PC-9 (cell line): Measurements from ENCODE around the gene KCNAB2. TPM values are rescaled to one million over a fixed set of nuclear protein-coding genes. Genes with fewer than 3 reads are reported as not detected.
A peak's percentile ranks its signal among the peaks of the same experiment; 100 is the strongest.

Source experiments
- BruUV-seq: library from RNA; stranded (reverse); fragments of 400-500 nt; replicated peaks from 2 replicates; lab custom pipeline; 2021; lab: Mats Ljungman, UMichigan
- CTCF ChIA-PET: fragments of 300-600 bp; sonication (Branson Sonifier 250); formaldehyde crosslinking; loops from one replicate; lab custom pipeline; 2022; ENCODE audit warnings: antibody characterized with exemption; lab: Charles Lee
- POLR2A ChIA-PET: fragments of 300-600 bp; sonication (Branson Sonifier 250); formaldehyde crosslinking; loops from one replicate; lab custom pipeline; 2022; ENCODE audit warnings: antibody characterized with exemption; ENCODE audit not compliant: unreplicated experiment; lab: Charles Lee
- DNase-seq, 2 experiments: peaks; one replicate each; pipeline versions ENCODE4 v3.0.0 to v3.0.0-alpha.2; 2015 to 2022; ENCODE audit warnings: mixed read lengths in 1 of 2
- H2AFZ ChIP-seq: fragments of 200-600 bp; sonication (generic); 2 replicates; pipeline ENCODE4 v1.8.1; 2017; ENCODE audit warnings: antibody characterized with exemption
- H3F3A ChIP-seq: fragments of 200-600 bp; sonication (generic); 2 replicates; pipeline ENCODE4 v1.8.1; 2017; ENCODE audit warnings: antibody characterized with exemption, mild to moderate bottlenecking, low read depth; ENCODE audit not compliant: insufficient read depth
- H3K27ac ChIP-seq: fragments of 200-600 bp; sonication (generic); 2 replicates; pipeline ENCODE4 v1.6.1; 2016; ENCODE audit warnings: mixed run types
- H3K27me3 ChIP-seq: fragments of 200-600 bp; sonication (generic); 2 replicates; pipeline ENCODE4 v1.6.1; 2016; ENCODE audit warnings: low read depth, mixed run types; ENCODE audit not compliant: insufficient read depth
- H3K36me3 ChIP-seq: fragments of 200-600 bp; sonication (generic); 2 replicates; pipeline ENCODE4 v1.6.1; 2016; ENCODE audit warnings: low read depth, mixed run types
- H3K4me1 ChIP-seq: fragments of 200-600 bp; sonication (generic); replicated peaks from 2 replicates; pipeline ENCODE4 v1.6.1; 2016; ENCODE audit warnings: mixed run types; ENCODE audit not compliant: insufficient read depth
- H3K4me2 ChIP-seq: fragments of 200-600 bp; sonication (generic); 2 replicates; pipeline ENCODE4 v1.6.1; 2017; ENCODE audit warnings: mixed run types
- H3K4me3 ChIP-seq: fragments of 200-600 bp; sonication (generic); 2 replicates; pipeline ENCODE4 v1.6.1; 2016; ENCODE audit warnings: mixed run types
- H3K79me2 ChIP-seq: fragments of 200-600 bp; sonication (generic); 2 replicates; pipeline ENCODE4 v1.6.1; 2017; ENCODE audit warnings: low read depth, mixed run types
- H3K9me2 ChIP-seq: fragments of 200-600 bp; sonication (generic); 2 replicates; pipeline ENCODE4 v1.8.1; 2017; ENCODE audit warnings: mild to moderate bottlenecking; ENCODE audit not compliant: insufficient read depth
- H3K9me3 ChIP-seq: fragments of 200-600 bp; sonication (generic); 2 replicates; pipeline ENCODE4 v1.8.1; 2016; ENCODE audit warnings: low read depth; ENCODE audit not compliant: insufficient read depth
- H4K20me1 ChIP-seq: fragments of 200-600 bp; sonication (generic); 2 replicates; pipeline ENCODE4 v1.8.1; 2017; ENCODE audit not compliant: insufficient read depth
- CTCF ChIP-seq: fragments of 200-600 bp; sonication (generic); conservative IDR thresholded peaks from 2 replicates; pipeline ENCODE4 v1.6.1; 2017; ENCODE audit warnings: mixed run types, antibody characterized with exemption, mild to moderate bottlenecking, moderate library complexity
- EZH2 ChIP-seq: fragments of 200-600 bp; sonication (generic); IDR thresholded peaks from 2 replicates; pipeline ENCODE4 v1.8.0; 2017; ENCODE audit warnings: antibody characterized with exemption, low read depth
- intact Hi-C: fragments of 100-400 bp; cut with micrococcal nuclease; formaldehyde crosslinking; loops from one replicate; pipeline ENCODE4 v1.10.0; 2022; ENCODE audit not compliant: unreplicated experiment
- total RNA-seq: library from RNA; stranded (reverse); gene quantifications from 2 replicates; pipeline ENCODE4 v1.2.3, GENCODE V29; 2021

The KCNAB2 gene
- total RNA-seq, 1 experiment from 2014 or later: 19.6 TPM

- no peaks in the 10 kb centered on the region for H3K9me3 ChIP-seq
- H3K27me3 ChIP-seq: 0 out of 2 replicates have a peak, but pooled peaks cover 6% of the 10 kb centered on the region
- no peaks in the 10 kb centered on the region for H4K20me1 ChIP-seq
- CTCF ChIA-PET: no interaction called here
- H3K9me2 ChIP-seq: no peaks in the 10 kb centered on the region
- H3K4me3 ChIP-seq: no peak overlapping the region
- TF ChIP-seq EZH2: no peak
- no peak for TF ChIP-seq CTCF
- peak in 1 of 2 experiments; percentile 24 for DNase-seq
- peaks cover 9% of the 10 kb centered on the region; the same call in 1 of the 2 replicates for H3K4me1 ChIP-seq
- intact Hi-C loops: no loop called here
- H3F3A ChIP-seq: 0 out of 2 replicates have a peak, but pooled peaks cover 3% of the 10 kb centered on the region
- no peaks in the 10 kb centered on the region for H3K36me3 ChIP-seq
- no peak overlapping the region for H3K4me2 ChIP-seq
- POLR2A ChIA-PET: no interaction called here
- no peak overlapping the region for H2AFZ ChIP-seq
- no TSS peak for BruUV-seq
- H3K27ac ChIP-seq: no peak overlapping the region
- H3K79me2 ChIP-seq: no peaks in the 10 kb centered on the region
Observed at GRCh38 chr1:6111991-6112689, 66.5 kb downstream of the KCNAB2 start.

- no peak overlapping the region for H2AFZ ChIP-seq
- CTCF ChIA-PET: no interaction called here
- POLR2A ChIA-PET: no interaction called here
- 0 out of 2 replicates have a peak, but pooled peaks cover 3% of the 10 kb centered on the region for H3F3A ChIP-seq
- no peaks in the 10 kb centered on the region for H3K9me3 ChIP-seq
- no peaks in the 10 kb centered on the region for H3K9me2 ChIP-seq
- H3K79me2 ChIP-seq: no peaks in the 10 kb centered on the region
- no peak overlapping the region for H3K27ac ChIP-seq
- H3K36me3 ChIP-seq: no peaks in the 10 kb centered on the region
- TF ChIP-seq CTCF: no peak
- no peak for TF ChIP-seq EZH2
- no peak for DNase-seq
- no peak overlapping the region for H3K4me3 ChIP-seq
- 0 out of 2 replicates have a peak, but pooled peaks cover 6% of the 10 kb centered on the region for H3K27me3 ChIP-seq
- H3K4me2 ChIP-seq: no peak overlapping the region
- intact Hi-C loops: no loop called here
- no TSS peak for BruUV-seq
- peaks cover 9% of the 10 kb centered on the region; the same call in 1 of the 2 replicates for H3K4me1 ChIP-seq
- no peaks in the 10 kb centered on the region for H4K20me1 ChIP-seq
Observed at GRCh38 chr1:6112690-6113005, 67.0 kb downstream of the KCNAB2 start.

- ChIA-PET POLR2A (no interaction called here), CTCF (no interaction called here)
- BruUV-seq: no TSS peak
- Histone ChIP-seq H3K79me2 (no peaks in the 10 kb centered on the region), H4K20me1 (no peaks in the 10 kb centered on the region), H2AFZ (no peak overlapping the region), H3F3A (0 out of 2 replicates have a peak, but pooled peaks cover 3% of the 10 kb centered on the region), H3K27me3 (0 out of 2 replicates have a peak, but pooled peaks cover 6% of the 10 kb centered on the region), H3K9me3 (no peaks in the 10 kb centered on the region), H3K4me1 (peaks cover 9% of the 10 kb centered on the region; the same call in 1 of the 2 replicates), H3K27ac (no peak overlapping the region), H3K4me2 (no peak overlapping the region), H3K36me3 (no peaks in the 10 kb centered on the region), H3K4me3 (no peak overlapping the region), H3K9me2 (no peaks in the 10 kb centered on the region)
- intact Hi-C loops: no loop called here
- TF ChIP-seq CTCF (no peak), EZH2 (no peak)
- no peak for DNase-seq
Observed at GRCh38 chr1:6113116-6113515, 67.4 kb downstream of the KCNAB2 start.
